GM23338 (cell line): ENCODE measurements around the gene WDR26. TPM values are rescaled to one million over a fixed set of nuclear protein-coding genes. Genes with fewer than 3 reads are reported as not detected.

ENCODE experiments used
- ATAC-seq: fragments of 200-7000 bp; cut with Tn5 transposase; 3 replicates; pipeline ENCODE4 v1.9.1; 2020
- DNase-seq: peaks from one replicate; pipeline ENCODE4 v3.0.0-alpha.2; 2015; ENCODE audit warnings: low spot score
- H2AFZ ChIP-seq: fragments of 200-600 bp; sonication (generic); 2 replicates; pipeline ENCODE4 v1.8.0; 2016; ENCODE audit warnings: antibody characterized with exemption, mild to moderate bottlenecking, moderate library complexity
- H3F3A ChIP-seq: fragments of 200-600 bp; sonication (generic); replicated peaks from 2 replicates; pipeline ENCODE4 v1.8.0; 2017; ENCODE audit warnings: antibody characterized with exemption, mixed run types, low read depth
- H3K27ac ChIP-seq: fragments of 200-600 bp; sonication (generic); 2 replicates; pipeline ENCODE4 v1.6.1; 2016; ENCODE audit warnings: low read depth
- H3K27me3 ChIP-seq: fragments of 200-600 bp; sonication (generic); 2 replicates; pipeline ENCODE4 v1.8.0; 2016; ENCODE audit warnings: mild to moderate bottlenecking, mixed run types, moderate library complexity; ENCODE audit not compliant: insufficient read depth
- H3K36me3 ChIP-seq: fragments of 200-600 bp; sonication (generic); 2 replicates; pipeline ENCODE4 v1.8.0; 2016; ENCODE audit warnings: mild to moderate bottlenecking; ENCODE audit not compliant: insufficient read depth
- H3K4me1 ChIP-seq: fragments of 200-600 bp; sonication (generic); 2 replicates; pipeline ENCODE4 v1.8.0; 2016; ENCODE audit warnings: mild to moderate bottlenecking, moderate library complexity; ENCODE audit not compliant: insufficient read depth
- H3K4me2 ChIP-seq: fragments of 200-600 bp; sonication (generic); 2 replicates; pipeline ENCODE4 v1.7.1; 2017; ENCODE audit warnings: mixed run types
- H3K4me3 ChIP-seq: fragments of 200-600 bp; sonication (generic); 2 replicates; pipeline ENCODE4 v1.6.1; 2016; ENCODE audit warnings: mixed run types
- H3K79me2 ChIP-seq: fragments of 200-600 bp; sonication (generic); replicated peaks from 2 replicates; pipeline ENCODE4 v1.8.0; 2017; ENCODE audit warnings: mild to moderate bottlenecking; ENCODE audit not compliant: insufficient read depth
- H3K9me2 ChIP-seq: fragments of 200-600 bp; sonication (generic); 2 replicates; pipeline ENCODE4 v1.8.0; 2017; ENCODE audit not compliant: insufficient read depth
- H4K20me1 ChIP-seq: fragments of 200-600 bp; sonication (generic); replicated peaks from 2 replicates; pipeline ENCODE4 v1.8.0; 2017; ENCODE audit warnings: mild to moderate bottlenecking; ENCODE audit not compliant: insufficient read depth
- H3K27ac Mint-ChIP-seq: 2 replicates; pipeline ENCODE4 v1.8.0; 2020; ENCODE audit warnings: inconsistent platforms, mild to moderate bottlenecking, moderate library complexity, mixed read lengths
- H3K27me3 Mint-ChIP-seq: 3 replicates; pipeline ENCODE4 v1.8.0; 2022; ENCODE audit warnings: low read depth, mild to moderate bottlenecking, moderate library complexity, mixed read lengths, inconsistent platforms; ENCODE audit not compliant: insufficient read depth, poor library complexity
- H3K36me3 Mint-ChIP-seq: 3 replicates; pipeline ENCODE4 v1.8.0; 2021; ENCODE audit warnings: low read depth, mild to moderate bottlenecking, inconsistent platforms, moderate library complexity, mixed read lengths
- H3K4me1 Mint-ChIP-seq: 3 replicates; pipeline ENCODE4 v1.8.0; 2020; ENCODE audit warnings: mild to moderate bottlenecking, inconsistent platforms, mixed read lengths
- H3K4me3 Mint-ChIP-seq: 3 replicates; pipeline ENCODE4 v1.8.0; 2021; ENCODE audit warnings: moderate library complexity, mild to moderate bottlenecking, inconsistent platforms, mixed read lengths
- H3K9me3 Mint-ChIP-seq: 3 replicates; pipeline ENCODE4 v1.8.0; 2020; ENCODE audit warnings: moderate library complexity, mild to moderate bottlenecking, inconsistent platforms, mixed read lengths
- CREB1 ChIP-seq: fragments of 250-450 bp; sonication (Bioruptor Pico); IDR thresholded peaks from 2 replicates; pipeline ENCODE4 v1.5.0; 2020; ENCODE audit warnings: low read depth, mild to moderate bottlenecking, moderate library complexity
- EZH2 ChIP-seq: fragments of 200-600 bp; sonication (generic); IDR thresholded peaks from one replicate; pipeline ENCODE4 v1.8.0; 2017; ENCODE audit warnings: antibody characterized with exemption, mild to moderate bottlenecking, low read depth; ENCODE audit not compliant: unreplicated experiment
- EZH2phosphoT487 ChIP-seq: fragments of 200-600 bp; sonication (generic); IDR thresholded peaks from one replicate; pipeline ENCODE4 v1.8.1; 2018; ENCODE audit warnings: antibody characterized with exemption; ENCODE audit not compliant: unreplicated experiment
- JUNB ChIP-seq: IDR thresholded peaks from one replicate; pipeline ENCODE4 v1.6.1; 2016; ENCODE audit warnings: antibody characterized with exemption; ENCODE audit not compliant: unreplicated experiment
- NANOG ChIP-seq: IDR thresholded peaks from 2 replicates; pipeline ENCODE4 v1.6.1; 2016; ENCODE audit warnings: antibody characterized with exemption, borderline replicate concordance
- POLR2AphosphoS5 ChIP-seq: IDR thresholded peaks from 2 replicates; pipeline ENCODE4 v1.6.1; 2016; ENCODE audit warnings: antibody characterized with exemption, low read depth
- STAT1 ChIP-seq: IDR thresholded peaks from one replicate; pipeline ENCODE4 v1.6.1; 2016; ENCODE audit warnings: antibody characterized with exemption; ENCODE audit not compliant: unreplicated experiment
- ZNF114 ChIP-seq: fragments of 250-450 bp; sonication (Bioruptor Pico); IDR thresholded peaks from 2 replicates; pipeline ENCODE4 v1.5.0; 2020; ENCODE audit warnings: mild to moderate bottlenecking, moderate library complexity
- ZNF331 ChIP-seq: fragments of 250-450 bp; sonication (Bioruptor Pico); IDR thresholded peaks from 2 replicates; pipeline ENCODE4 v1.5.0; 2020; ENCODE audit warnings: low read depth, mild to moderate bottlenecking, moderate library complexity
- polyA plus RNA-seq: library from polyadenylated mRNA; unstranded; fragments of >200 nt; fragmentation: Nextera tagmentation; extraction: Ambion mirVana; gene quantifications from 2 replicates; pipeline ENCODE4 v1.2.1, GENCODE V29; 2016
- total RNA-seq: library from RNA; depleted of rRNA; stranded (reverse); fragments of >200 nt; shearing (Covaris generic); gene quantifications from 2 replicates; pipeline ENCODE4 v1.2.3, GENCODE V29; 2014
- TF ChIP-seq, protein P1 (sequence below): IDR thresholded peaks from 2 replicates; pipeline ENCODE4 v1.6.1; 2016; ENCODE audit warnings: antibody characterized with exemption
- TF ChIP-seq, protein P2 (sequence below): IDR thresholded peaks from one replicate; pipeline ENCODE4 v1.6.1; 2018; ENCODE audit warnings: antibody characterized with exemption; ENCODE audit not compliant: unreplicated experiment
- TF ChIP-seq, protein P3 (sequence below): fragments of 250-450 bp; sonication (Bioruptor Pico); IDR thresholded peaks from 2 replicates; pipeline ENCODE4 v1.5.0; 2020; ENCODE audit warnings: mild to moderate bottlenecking, moderate library complexity
- TF ChIP-seq, protein P4 (sequence below), 2 experiments: fragments of 200-600 bp in 1 of 2; sonication (generic) in 1 of 2; conservative IDR thresholded peaks; 2 replicates each; pipeline versions ENCODE4 v1.5.1 to v1.6.1; 2016 to 2017; ENCODE audit warnings: antibody characterized with exemption in 2 of 2, low read depth in 2 of 2, mild to moderate bottlenecking in 2 of 2, moderate library complexity in 1 of 2

The WDR26 gene
- total and polyA plus RNA-seq, 2 experiments from 2014 or later: 16.9 to 74.6 TPM

DNA sequence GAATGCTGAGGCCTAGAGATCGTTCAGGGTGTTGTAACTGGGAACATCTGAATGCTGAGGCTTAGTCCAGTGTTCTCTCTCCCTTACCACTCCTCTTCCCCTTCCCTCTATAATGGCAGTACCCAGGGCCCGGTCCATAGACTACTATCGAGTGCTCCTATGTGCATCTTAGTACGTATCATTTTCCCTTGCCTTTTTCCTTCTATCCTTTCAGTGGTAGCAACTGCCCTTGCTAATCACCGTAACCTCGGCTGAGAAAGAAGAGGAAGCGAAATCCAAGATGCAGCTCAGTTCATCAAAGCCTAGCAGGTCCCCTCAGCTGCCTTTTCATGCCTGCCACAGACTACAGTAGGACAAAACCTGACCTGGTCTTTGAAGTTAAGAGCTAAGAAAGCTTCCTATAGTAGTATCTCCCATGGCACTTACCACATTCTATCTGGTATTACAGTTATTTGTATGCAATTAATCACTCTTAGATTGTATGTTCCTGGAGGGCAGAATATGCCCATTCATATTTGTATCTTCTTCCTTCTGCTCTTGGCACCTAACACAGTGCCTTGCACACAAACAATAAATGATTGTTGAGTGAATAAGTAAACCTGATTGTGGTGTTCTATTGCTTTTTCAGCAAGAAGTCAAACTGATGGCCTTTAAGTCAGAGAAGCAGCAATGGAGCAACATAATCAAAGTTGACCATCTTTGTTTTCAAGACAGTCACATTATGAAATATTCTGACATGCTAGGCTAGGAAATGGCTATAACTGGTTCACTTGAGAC is 55.6 kb downstream of the WDR26 start:
- Mint-ChIP-seq H3K9me3 (no peaks in the 10 kb centered on the region), H3K4me3 (no peak overlapping the region), H3K36me3 (peaks cover 36% of the 10 kb centered on the region), H3K27ac (no peak overlapping the region), H3K4me1 (no peaks in the 10 kb centered on the region), H3K27me3 (no peaks in the 10 kb centered on the region)
- peaks cover 24% of the 10 kb centered on the region for H3K36me3 ChIP-seq
- DNase-seq (no peak), ATAC-seq (no peak)
- no peak overlapping the region for H3K4me2 ChIP-seq
- TF ChIP-seq CREB1 (CRISPR knock-in tag) (no peak), NANOG (no peak), EZH2phosphoT487 (no peak), STAT1 (no peak), JUNB (no peak), POLR2AphosphoS5 (no peak), EZH2 (no peak), ZNF331 (CRISPR knock-in tag) (no peak), ZNF114 (CRISPR knock-in tag) (no peak)
- TF ChIP-seq, protein P1, sequence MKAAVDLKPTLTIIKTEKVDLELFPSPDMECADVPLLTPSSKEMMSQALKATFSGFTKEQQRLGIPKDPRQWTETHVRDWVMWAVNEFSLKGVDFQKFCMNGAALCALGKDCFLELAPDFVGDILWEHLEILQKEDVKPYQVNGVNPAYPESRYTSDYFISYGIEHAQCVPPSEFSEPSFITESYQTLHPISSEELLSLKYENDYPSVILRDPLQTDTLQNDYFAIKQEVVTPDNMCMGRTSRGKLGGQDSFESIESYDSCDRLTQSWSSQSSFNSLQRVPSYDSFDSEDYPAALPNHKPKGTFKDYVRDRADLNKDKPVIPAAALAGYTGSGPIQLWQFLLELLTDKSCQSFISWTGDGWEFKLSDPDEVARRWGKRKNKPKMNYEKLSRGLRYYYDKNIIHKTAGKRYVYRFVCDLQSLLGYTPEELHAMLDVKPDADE: no peak
- TF ChIP-seq, protein P2, sequence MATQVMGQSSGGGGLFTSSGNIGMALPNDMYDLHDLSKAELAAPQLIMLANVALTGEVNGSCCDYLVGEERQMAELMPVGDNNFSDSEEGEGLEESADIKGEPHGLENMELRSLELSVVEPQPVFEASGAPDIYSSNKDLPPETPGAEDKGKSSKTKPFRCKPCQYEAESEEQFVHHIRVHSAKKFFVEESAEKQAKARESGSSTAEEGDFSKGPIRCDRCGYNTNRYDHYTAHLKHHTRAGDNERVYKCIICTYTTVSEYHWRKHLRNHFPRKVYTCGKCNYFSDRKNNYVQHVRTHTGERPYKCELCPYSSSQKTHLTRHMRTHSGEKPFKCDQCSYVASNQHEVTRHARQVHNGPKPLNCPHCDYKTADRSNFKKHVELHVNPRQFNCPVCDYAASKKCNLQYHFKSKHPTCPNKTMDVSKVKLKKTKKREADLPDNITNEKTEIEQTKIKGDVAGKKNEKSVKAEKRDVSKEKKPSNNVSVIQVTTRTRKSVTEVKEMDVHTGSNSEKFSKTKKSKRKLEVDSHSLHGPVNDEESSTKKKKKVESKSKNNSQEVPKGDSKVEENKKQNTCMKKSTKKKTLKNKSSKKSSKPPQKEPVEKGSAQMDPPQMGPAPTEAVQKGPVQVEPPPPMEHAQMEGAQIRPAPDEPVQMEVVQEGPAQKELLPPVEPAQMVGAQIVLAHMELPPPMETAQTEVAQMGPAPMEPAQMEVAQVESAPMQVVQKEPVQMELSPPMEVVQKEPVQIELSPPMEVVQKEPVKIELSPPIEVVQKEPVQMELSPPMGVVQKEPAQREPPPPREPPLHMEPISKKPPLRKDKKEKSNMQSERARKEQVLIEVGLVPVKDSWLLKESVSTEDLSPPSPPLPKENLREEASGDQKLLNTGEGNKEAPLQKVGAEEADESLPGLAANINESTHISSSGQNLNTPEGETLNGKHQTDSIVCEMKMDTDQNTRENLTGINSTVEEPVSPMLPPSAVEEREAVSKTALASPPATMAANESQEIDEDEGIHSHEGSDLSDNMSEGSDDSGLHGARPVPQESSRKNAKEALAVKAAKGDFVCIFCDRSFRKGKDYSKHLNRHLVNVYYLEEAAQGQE: no peak
- TF ChIP-seq, protein P3, sequence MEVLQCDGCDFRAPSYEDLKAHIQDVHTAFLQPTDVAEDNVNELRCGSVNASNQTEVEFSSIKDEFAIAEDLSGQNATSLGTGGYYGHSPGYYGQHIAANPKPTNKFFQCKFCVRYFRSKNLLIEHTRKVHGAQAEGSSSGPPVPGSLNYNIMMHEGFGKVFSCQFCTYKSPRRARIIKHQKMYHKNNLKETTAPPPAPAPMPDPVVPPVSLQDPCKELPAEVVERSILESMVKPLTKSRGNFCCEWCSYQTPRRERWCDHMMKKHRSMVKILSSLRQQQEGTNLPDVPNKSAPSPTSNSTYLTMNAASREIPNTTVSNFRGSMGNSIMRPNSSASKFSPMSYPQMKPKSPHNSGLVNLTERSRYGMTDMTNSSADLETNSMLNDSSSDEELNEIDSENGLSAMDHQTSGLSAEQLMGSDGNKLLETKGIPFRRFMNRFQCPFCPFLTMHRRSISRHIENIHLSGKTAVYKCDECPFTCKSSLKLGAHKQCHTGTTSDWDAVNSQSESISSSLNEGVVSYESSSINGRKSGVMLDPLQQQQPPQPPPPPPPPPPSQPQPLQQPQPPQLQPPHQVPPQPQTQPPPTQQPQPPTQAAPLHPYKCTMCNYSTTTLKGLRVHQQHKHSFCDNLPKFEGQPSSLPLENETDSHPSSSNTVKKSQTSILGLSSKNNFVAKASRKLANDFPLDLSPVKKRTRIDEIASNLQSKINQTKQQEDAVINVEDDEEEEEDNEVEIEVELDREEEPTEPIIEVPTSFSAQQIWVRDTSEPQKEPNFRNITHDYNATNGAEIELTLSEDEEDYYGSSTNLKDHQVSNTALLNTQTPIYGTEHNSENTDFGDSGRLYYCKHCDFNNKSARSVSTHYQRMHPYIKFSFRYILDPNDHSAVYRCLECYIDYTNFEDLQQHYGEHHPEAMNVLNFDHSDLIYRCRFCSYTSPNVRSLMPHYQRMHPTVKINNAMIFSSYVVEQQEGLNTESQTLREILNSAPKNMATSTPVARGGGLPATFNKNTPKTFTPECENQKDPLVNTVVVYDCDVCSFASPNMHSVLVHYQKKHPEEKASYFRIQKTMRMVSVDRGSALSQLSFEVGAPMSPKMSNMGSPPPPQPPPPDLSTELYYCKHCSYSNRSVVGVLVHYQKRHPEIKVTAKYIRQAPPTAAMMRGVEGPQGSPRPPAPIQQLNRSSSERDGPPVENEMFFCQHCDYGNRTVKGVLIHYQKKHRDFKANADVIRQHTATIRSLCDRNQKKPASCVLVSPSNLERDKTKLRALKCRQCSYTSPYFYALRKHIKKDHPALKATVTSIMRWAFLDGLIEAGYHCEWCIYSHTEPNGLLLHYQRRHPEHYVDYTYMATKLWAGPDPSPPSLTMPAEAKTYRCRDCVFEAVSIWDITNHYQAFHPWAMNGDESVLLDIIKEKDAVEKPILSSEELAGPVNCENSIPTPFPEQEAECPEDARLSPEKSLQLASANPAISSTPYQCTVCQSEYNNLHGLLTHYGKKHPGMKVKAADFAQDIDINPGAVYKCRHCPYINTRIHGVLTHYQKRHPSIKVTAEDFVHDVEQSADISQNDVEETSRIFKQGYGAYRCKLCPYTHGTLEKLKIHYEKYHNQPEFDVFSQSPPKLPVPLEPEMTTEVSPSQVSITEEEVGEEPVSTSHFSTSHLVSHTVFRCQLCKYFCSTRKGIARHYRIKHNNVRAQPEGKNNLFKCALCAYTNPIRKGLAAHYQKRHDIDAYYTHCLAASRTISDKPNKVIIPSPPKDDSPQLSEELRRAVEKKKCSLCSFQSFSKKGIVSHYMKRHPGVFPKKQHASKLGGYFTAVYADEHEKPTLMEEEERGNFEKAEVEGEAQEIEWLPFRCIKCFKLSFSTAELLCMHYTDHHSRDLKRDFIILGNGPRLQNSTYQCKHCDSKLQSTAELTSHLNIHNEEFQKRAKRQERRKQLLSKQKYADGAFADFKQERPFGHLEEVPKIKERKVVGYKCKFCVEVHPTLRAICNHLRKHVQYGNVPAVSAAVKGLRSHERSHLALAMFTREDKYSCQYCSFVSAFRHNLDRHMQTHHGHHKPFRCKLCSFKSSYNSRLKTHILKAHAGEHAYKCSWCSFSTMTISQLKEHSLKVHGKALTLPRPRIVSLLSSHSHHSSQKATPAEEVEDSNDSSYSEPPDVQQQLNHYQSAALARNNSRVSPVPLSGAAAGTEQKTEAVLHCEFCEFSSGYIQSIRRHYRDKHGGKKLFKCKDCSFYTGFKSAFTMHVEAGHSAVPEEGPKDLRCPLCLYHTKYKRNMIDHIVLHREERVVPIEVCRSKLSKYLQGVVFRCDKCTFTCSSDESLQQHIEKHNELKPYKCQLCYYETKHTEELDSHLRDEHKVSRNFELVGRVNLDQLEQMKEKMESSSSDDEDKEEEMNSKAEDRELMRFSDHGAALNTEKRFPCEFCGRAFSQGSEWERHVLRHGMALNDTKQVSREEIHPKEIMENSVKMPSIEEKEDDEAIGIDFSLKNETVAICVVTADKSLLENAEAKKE (CRISPR knock-in tag): no peak
- TF ChIP-seq, protein P4, sequence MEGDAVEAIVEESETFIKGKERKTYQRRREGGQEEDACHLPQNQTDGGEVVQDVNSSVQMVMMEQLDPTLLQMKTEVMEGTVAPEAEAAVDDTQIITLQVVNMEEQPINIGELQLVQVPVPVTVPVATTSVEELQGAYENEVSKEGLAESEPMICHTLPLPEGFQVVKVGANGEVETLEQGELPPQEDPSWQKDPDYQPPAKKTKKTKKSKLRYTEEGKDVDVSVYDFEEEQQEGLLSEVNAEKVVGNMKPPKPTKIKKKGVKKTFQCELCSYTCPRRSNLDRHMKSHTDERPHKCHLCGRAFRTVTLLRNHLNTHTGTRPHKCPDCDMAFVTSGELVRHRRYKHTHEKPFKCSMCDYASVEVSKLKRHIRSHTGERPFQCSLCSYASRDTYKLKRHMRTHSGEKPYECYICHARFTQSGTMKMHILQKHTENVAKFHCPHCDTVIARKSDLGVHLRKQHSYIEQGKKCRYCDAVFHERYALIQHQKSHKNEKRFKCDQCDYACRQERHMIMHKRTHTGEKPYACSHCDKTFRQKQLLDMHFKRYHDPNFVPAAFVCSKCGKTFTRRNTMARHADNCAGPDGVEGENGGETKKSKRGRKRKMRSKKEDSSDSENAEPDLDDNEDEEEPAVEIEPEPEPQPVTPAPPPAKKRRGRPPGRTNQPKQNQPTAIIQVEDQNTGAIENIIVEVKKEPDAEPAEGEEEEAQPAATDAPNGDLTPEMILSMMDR (conservative IDR thresholded peaks at IDR 0.05; ENCODE audit: low read depth in 2 of 2): no peak
- no peaks in the 10 kb centered on the region for H3K9me2 ChIP-seq
- H3K79me2 ChIP-seq: 0 out of 2 replicates have a peak, but pooled peaks cover 6% of the 10 kb centered on the region
- no peak overlapping the region for H2AFZ ChIP-seq
- H4K20me1 ChIP-seq: peaks cover under 1% of the 10 kb centered on the region; the same call in 1 of the 2 replicates
- peak overlapping the region; percentile 70 for H3K27ac ChIP-seq
- no peaks in the 10 kb centered on the region for H3K27me3 ChIP-seq
- H3K4me3 ChIP-seq: no peak overlapping the region
- no peaks in the 10 kb centered on the region for H3K4me1 ChIP-seq
- H3F3A ChIP-seq: peaks cover 21% of the 10 kb centered on the region; the same call in 1 of the 2 replicates
